Loucy (cell line): ENCODE results near the gene MCFD2.

ENCODE experiments used
- H2AFZ ChIP-seq: fragments of 200-600 bp; sonication (generic); 2 replicates; pipeline ENCODE4 v1.6.0; 2016; ENCODE audit warnings: antibody characterized with exemption, mild to moderate bottlenecking, low read length, moderate library complexity
- H3F3A ChIP-seq: fragments of 200-600 bp; 2 replicates; pipeline ENCODE4 v1.6.0; 2016; ENCODE audit warnings: antibody characterized with exemption, low read depth, mild to moderate bottlenecking
- H3K27me3 ChIP-seq: fragments of 200-600 bp; sonication (generic); 2 replicates; pipeline ENCODE4 v1.6.1; 2014; ENCODE audit warnings: low read length, mild to moderate bottlenecking; ENCODE audit not compliant: insufficient read depth, poor library complexity, severe bottlenecking
- H3K36me3 ChIP-seq: fragments of 200-600 bp; sonication (generic); 2 replicates; pipeline ENCODE4 v1.6.1; 2016; ENCODE audit warnings: low read length; ENCODE audit not compliant: insufficient read depth
- H3K4me1 ChIP-seq: fragments of 200-600 bp; sonication (generic); 2 replicates; pipeline ENCODE4 v1.5.1; 2014; ENCODE audit warnings: low read length, mild to moderate bottlenecking; ENCODE audit not compliant: insufficient read depth, poor library complexity, severe bottlenecking
- H3K4me2 ChIP-seq: fragments of 200-600 bp; sonication (generic); 2 replicates; pipeline ENCODE4 v1.6.0; 2014; ENCODE audit warnings: antibody characterized with exemption, low read length, low read depth, mild to moderate bottlenecking; ENCODE audit not compliant: poor library complexity, severe bottlenecking
- H3K4me3 ChIP-seq: fragments of 200-600 bp; sonication (generic); 2 replicates; pipeline ENCODE4 v1.5.1; 2014; ENCODE audit warnings: low read length, mild to moderate bottlenecking, mixed read lengths; ENCODE audit not compliant: poor library complexity, severe bottlenecking
- H3K79me2 ChIP-seq: fragments of 200-600 bp; sonication (generic); 2 replicates; pipeline ENCODE4 v1.6.1; 2014; ENCODE audit warnings: low read length; ENCODE audit not compliant: insufficient read depth
- H3K9ac ChIP-seq: fragments of 200-600 bp; sonication (generic); 2 replicates; pipeline ENCODE4 v1.6.0; 2014; ENCODE audit warnings: mild to moderate bottlenecking, low read depth, low read length, moderate library complexity; ENCODE audit not compliant: poor library complexity, severe bottlenecking
- H3K9me2 ChIP-seq: fragments of 200-600 bp; sonication (generic); replicated peaks from 2 replicates; pipeline ENCODE4 v1.6.1; 2016; ENCODE audit warnings: low read depth, low read length, mixed read lengths
- H3K9me3 ChIP-seq: fragments of 200-600 bp; sonication (generic); 2 replicates; pipeline ENCODE4 v1.6.1; 2014; ENCODE audit warnings: mild to moderate bottlenecking, antibody characterized with exemption, low read length, low read depth; ENCODE audit not compliant: insufficient read depth
- H4K20me1 ChIP-seq: fragments of 200-600 bp; sonication (generic); 2 replicates; pipeline ENCODE4 v1.6.0; 2014; ENCODE audit warnings: antibody characterized with exemption, low read length, mild to moderate bottlenecking; ENCODE audit not compliant: insufficient read depth, poor library complexity, severe bottlenecking
- EZH2phosphoT487 ChIP-seq: fragments of 200-600 bp; IDR thresholded peaks from 2 replicates; pipeline ENCODE4 v1.6.1; 2018; ENCODE audit warnings: antibody characterized with exemption, mild to moderate bottlenecking, moderate library complexity, borderline replicate concordance
- TF ChIP-seq, protein P1 (sequence below): fragments of 200-600 bp; sonication (generic); conservative IDR thresholded peaks from 2 replicates; pipeline ENCODE4 v1.5.1; 2014; ENCODE audit warnings: mild to moderate bottlenecking, antibody characterized with exemption, low read length

MCFD2 gene

DNA sequence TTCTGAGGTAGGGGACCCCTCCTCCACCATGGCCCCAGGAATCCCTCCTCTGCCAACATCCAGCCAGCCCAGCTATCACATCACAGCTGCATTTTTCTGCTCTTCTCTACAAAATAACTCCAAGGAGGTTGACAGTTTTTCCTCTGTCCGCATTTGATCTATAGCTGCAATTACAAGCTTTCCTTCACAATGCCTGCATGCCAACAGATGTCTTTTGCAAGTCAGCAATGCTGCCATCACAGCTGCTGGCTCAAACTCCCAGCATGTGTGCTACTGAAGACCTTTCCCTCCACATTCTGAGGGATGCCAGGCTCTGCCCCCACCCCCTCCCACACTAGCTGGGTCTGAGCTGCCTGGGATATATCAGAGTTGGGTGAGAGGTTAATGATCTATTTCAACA, 51.7 kb downstream of the MCFD2 start:
- Histone ChIP-seq H3K36me3 (no peaks in the 10 kb centered on the region), H2AFZ (no peak overlapping the region), H3K9me3 (peaks cover 4% of the 10 kb centered on the region; the same call in 1 of the 2 replicates), H3K9me2 (no peaks in the 10 kb centered on the region), H3K4me3 (no peak overlapping the region), H3K9ac (no peak overlapping the region), H3K4me1 (no peaks in the 10 kb centered on the region), H3K27me3 (no peaks in the 10 kb centered on the region), H3F3A (no peaks in the 10 kb centered on the region), H3K79me2 (no peaks in the 10 kb centered on the region), H4K20me1 (no peaks in the 10 kb centered on the region), H3K4me2 (no peak overlapping the region)
- no peak for TF ChIP-seq EZH2phosphoT487
- TF ChIP-seq, protein P1, sequence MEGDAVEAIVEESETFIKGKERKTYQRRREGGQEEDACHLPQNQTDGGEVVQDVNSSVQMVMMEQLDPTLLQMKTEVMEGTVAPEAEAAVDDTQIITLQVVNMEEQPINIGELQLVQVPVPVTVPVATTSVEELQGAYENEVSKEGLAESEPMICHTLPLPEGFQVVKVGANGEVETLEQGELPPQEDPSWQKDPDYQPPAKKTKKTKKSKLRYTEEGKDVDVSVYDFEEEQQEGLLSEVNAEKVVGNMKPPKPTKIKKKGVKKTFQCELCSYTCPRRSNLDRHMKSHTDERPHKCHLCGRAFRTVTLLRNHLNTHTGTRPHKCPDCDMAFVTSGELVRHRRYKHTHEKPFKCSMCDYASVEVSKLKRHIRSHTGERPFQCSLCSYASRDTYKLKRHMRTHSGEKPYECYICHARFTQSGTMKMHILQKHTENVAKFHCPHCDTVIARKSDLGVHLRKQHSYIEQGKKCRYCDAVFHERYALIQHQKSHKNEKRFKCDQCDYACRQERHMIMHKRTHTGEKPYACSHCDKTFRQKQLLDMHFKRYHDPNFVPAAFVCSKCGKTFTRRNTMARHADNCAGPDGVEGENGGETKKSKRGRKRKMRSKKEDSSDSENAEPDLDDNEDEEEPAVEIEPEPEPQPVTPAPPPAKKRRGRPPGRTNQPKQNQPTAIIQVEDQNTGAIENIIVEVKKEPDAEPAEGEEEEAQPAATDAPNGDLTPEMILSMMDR: no peak

- Histone ChIP-seq H4K20me1 (no peaks in the 10 kb centered on the region), H2AFZ (no peak overlapping the region), H3K9me3 (peaks cover 4% of the 10 kb centered on the region; the same call in 1 of the 2 replicates), H3K4me1 (no peaks in the 10 kb centered on the region), H3K79me2 (no peaks in the 10 kb centered on the region), H3F3A (no peaks in the 10 kb centered on the region), H3K9ac (no peak overlapping the region), H3K27me3 (no peaks in the 10 kb centered on the region), H3K9me2 (no peaks in the 10 kb centered on the region), H3K36me3 (no peaks in the 10 kb centered on the region), H3K4me2 (no peak overlapping the region), H3K4me3 (no peak overlapping the region)
- no peak for TF ChIP-seq EZH2phosphoT487
- TF ChIP-seq, protein P1: no peak
Observed at GRCh38 chr2:46862514-46862913, 53.1 kb downstream of the MCFD2 start.

DNA sequence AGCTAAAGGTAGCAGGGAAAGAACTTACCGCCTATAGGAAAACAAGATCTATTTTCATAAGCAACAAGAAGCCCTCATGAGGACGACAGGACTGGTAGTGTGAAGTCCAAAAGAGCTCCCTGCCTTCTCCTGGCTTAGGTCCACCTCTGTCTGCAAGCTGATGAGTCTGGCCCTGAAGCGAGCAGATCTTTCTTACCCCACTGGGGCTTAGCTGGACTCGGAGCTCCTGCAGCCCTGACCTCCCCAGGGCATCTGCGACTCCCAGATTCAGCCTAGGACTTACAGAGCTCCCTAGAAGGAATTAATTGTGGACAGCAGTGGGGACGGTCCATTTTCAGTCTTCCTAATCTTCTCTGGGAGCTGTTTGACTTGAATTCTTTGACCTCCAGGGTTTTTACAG, 53.7 kb downstream of the MCFD2 start:
- Histone ChIP-seq H2AFZ (no peak overlapping the region), H4K20me1 (no peaks in the 10 kb centered on the region), H3K36me3 (no peaks in the 10 kb centered on the region), H3K9ac (no peak overlapping the region), H3K27me3 (no peaks in the 10 kb centered on the region), H3K4me2 (no peak overlapping the region), H3K9me3 (peaks cover 4% of the 10 kb centered on the region; the same call in 1 of the 2 replicates), H3K79me2 (no peaks in the 10 kb centered on the region), H3K9me2 (no peaks in the 10 kb centered on the region), H3K4me1 (no peaks in the 10 kb centered on the region), H3F3A (no peaks in the 10 kb centered on the region), H3K4me3 (no peak overlapping the region)
- TF ChIP-seq EZH2phosphoT487: no peak
- TF ChIP-seq, protein P1: no peak
